WTC11 (cell line): ENCODE measurements around the gene OSBPL5. TPM values are rescaled to one million over a fixed set of nuclear protein-coding genes. Genes with fewer than 3 reads are reported as not detected.

Experiments
- ATAC-seq: fragments of 200-7000 bp; cut with Tn5 transposase; 2 replicates; pipeline ENCODE4 v1.10.0; 2021; ENCODE audit warnings: mild to moderate bottlenecking, moderate library complexity
- CTCF ChIA-PET: fragments of 300-600 bp; sonication (Branson Sonifier 250); formaldehyde crosslinking; loops from one replicate; lab custom pipeline; 2021; ENCODE audit warnings: antibody characterized with exemption; lab: Charles Lee
- POLR2A ChIA-PET: fragments of 350-600 bp; sonication (Branson Sonifier 250); formaldehyde crosslinking; loops from one replicate; lab custom pipeline; 2021; ENCODE audit warnings: antibody characterized with exemption; lab: Charles Lee
- DNase-seq: peaks from one replicate; pipeline ENCODE4 v3.0.0; 2021; ENCODE audit warnings: low spot score
- H3K27ac Mint-ChIP-seq: 2 replicates; pipeline ENCODE4 v1.8.0; 2021; ENCODE audit warnings: mixed read lengths
- H3K27me3 Mint-ChIP-seq: 2 replicates; pipeline ENCODE4 v1.8.0; 2021; ENCODE audit warnings: low read depth, mild to moderate bottlenecking, moderate library complexity, mixed read lengths
- H3K36me3 Mint-ChIP-seq: 2 replicates; pipeline ENCODE4 v1.8.0; 2021; ENCODE audit warnings: mixed read lengths
- H3K4me1 Mint-ChIP-seq: 2 replicates; pipeline ENCODE4 v1.8.0; 2022; ENCODE audit warnings: mixed read lengths
- H3K4me3 Mint-ChIP-seq: 2 replicates; pipeline ENCODE4 v1.8.0; 2021; ENCODE audit warnings: mild to moderate bottlenecking, moderate library complexity, mixed read lengths
- H3K9me3 Mint-ChIP-seq: 2 replicates; pipeline ENCODE4 v1.8.0; 2021; ENCODE audit warnings: mixed read lengths
- ELF4 ChIP-seq: sonication (generic); formaldehyde crosslinking; IDR thresholded peaks from 2 replicates; pipeline ENCODE4 v1.8.1; 2022; ENCODE audit warnings: low read depth, mild to moderate bottlenecking, moderate library complexity, missing genetic modification reagents
- ESRRA ChIP-seq: sonication (generic); formaldehyde crosslinking; IDR thresholded peaks from 2 replicates; pipeline ENCODE4 v1.8.1; 2022; ENCODE audit warnings: mild to moderate bottlenecking, missing genetic modification reagents, borderline replicate concordance
- GRHL2 ChIP-seq: fragments of 250-450 bp; sonication (Bioruptor Pico); IDR thresholded peaks from 2 replicates; pipeline ENCODE4 v1.8.0; 2022; ENCODE audit warnings: mild to moderate bottlenecking, moderate library complexity; ENCODE audit not compliant: insufficient replicate concordance, severe bottlenecking
- JUN ChIP-seq: sonication (generic); formaldehyde crosslinking; IDR thresholded peaks from 2 replicates; pipeline ENCODE4 v1.8.0; 2023; ENCODE audit warnings: mild to moderate bottlenecking, missing genetic modification reagents
- NFYB ChIP-seq: sonication (generic); formaldehyde crosslinking; conservative IDR thresholded peaks from 2 replicates; pipeline ENCODE4 v1.8.0; 2022; ENCODE audit warnings: low read depth, missing genetic modification reagents
- NR2C2 ChIP-seq: sonication (generic); formaldehyde crosslinking; IDR thresholded peaks from 2 replicates; pipeline ENCODE4 v1.8.0; 2022; ENCODE audit warnings: mild to moderate bottlenecking, missing genetic modification reagents
- RORB ChIP-seq: fragments of 250-450 bp; sonication (Bioruptor Pico); IDR thresholded peaks from 2 replicates; pipeline ENCODE4 v1.9.0; 2021; ENCODE audit warnings: mild to moderate bottlenecking
- ZNF121 ChIP-seq: sonication (generic); formaldehyde crosslinking; IDR thresholded peaks from 2 replicates; pipeline ENCODE4 v1.8.0; 2023; ENCODE audit warnings: missing genetic modification reagents
- ZNF317 ChIP-seq: sonication (generic); formaldehyde crosslinking; IDR thresholded peaks from 2 replicates; pipeline ENCODE4 v1.8.1; 2023; ENCODE audit warnings: low read depth, mild to moderate bottlenecking, moderate library complexity, missing genetic modification reagents, borderline replicate concordance
- ZNF416 ChIP-seq: fragments of 250-450 bp; sonication (Bioruptor Pico); IDR thresholded peaks from 2 replicates; pipeline ENCODE4 v1.9.0; 2021; ENCODE audit warnings: mild to moderate bottlenecking, inconsistent platforms
- total RNA-seq: library from RNA; stranded (reverse); gene quantifications from 3 replicates; pipeline ENCODE4 v1.2.3, GENCODE V29; 2021
- TF ChIP-seq, protein P1 (sequence below): fragments of 250-450 bp; sonication (Bioruptor Pico); IDR thresholded peaks from 2 replicates; pipeline ENCODE4 v1.8.0; 2021; ENCODE audit warnings: mild to moderate bottlenecking
- TF ChIP-seq, protein P2 (sequence below): sonication (generic); formaldehyde crosslinking; IDR thresholded peaks from 2 replicates; pipeline ENCODE4 v1.8.0; 2022; ENCODE audit warnings: mild to moderate bottlenecking, missing genetic modification reagents
- TF ChIP-seq, protein P3 (sequence below): sonication (generic); formaldehyde crosslinking; IDR thresholded peaks from 2 replicates; pipeline ENCODE4 v1.8.1; 2022; ENCODE audit warnings: missing genetic modification reagents, borderline replicate concordance
- TF ChIP-seq, protein P4 (sequence below): sonication (generic); formaldehyde crosslinking; IDR thresholded peaks from 2 replicates; pipeline ENCODE4 v1.8.1; 2023; ENCODE audit warnings: mild to moderate bottlenecking, missing genetic modification reagents, borderline replicate concordance
- TF ChIP-seq, protein P5 (sequence below): sonication (generic); formaldehyde crosslinking; conservative IDR thresholded peaks from 2 replicates; pipeline ENCODE4 v1.8.1; 2022; ENCODE audit warnings: mild to moderate bottlenecking, missing genetic modification reagents
- TF ChIP-seq, protein P6 (sequence below): sonication (generic); formaldehyde crosslinking; IDR thresholded peaks from 2 replicates; pipeline ENCODE4 v1.8.1; 2022; ENCODE audit warnings: low read depth, missing genetic modification reagents, borderline replicate concordance
- TF ChIP-seq, protein P7 (sequence below): sonication (generic); formaldehyde crosslinking; IDR thresholded peaks from 2 replicates; pipeline ENCODE4 v1.8.0; 2023; ENCODE audit warnings: mild to moderate bottlenecking, missing genetic modification reagents
- TF ChIP-seq, protein P8 (sequence below): sonication (generic); formaldehyde crosslinking; IDR thresholded peaks from 2 replicates; pipeline ENCODE4 v1.8.1; 2023; ENCODE audit warnings: mild to moderate bottlenecking, missing genetic modification reagents, moderate library complexity
- TF ChIP-seq, protein P9 (sequence below): sonication (generic); formaldehyde crosslinking; IDR thresholded peaks from 2 replicates; pipeline ENCODE4 v1.8.1; 2022; ENCODE audit warnings: low read depth, mild to moderate bottlenecking, moderate library complexity, missing genetic modification reagents, borderline replicate concordance

Gene OSBPL5
- total RNA-seq, 1 experiment from 2014 or later: 17.7 TPM

DNA sequence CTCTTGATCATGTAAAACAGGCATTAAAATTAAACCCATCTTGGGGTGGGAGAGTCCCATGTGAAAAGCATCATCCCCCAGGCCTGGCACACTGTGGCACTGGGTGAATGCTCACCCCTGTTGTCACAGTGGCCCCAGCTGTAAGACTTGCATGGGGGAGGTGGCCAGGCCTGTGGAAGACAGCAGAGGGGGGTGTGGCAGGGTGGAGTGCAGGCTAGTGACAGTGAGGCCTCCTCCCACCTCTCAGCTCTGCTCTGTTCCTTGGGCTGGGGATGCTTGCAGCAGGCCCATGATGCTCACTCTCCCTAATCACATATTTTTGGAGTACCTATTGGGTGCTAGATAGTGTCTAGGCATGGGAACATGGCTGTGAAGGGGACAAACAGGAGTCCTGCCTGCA is 10.1 kb upstream of the OSBPL5 start:
- H3K4me1 Mint-ChIP-seq: no peaks in the 10 kb centered on the region
- peaks cover 8% of the 10 kb centered on the region; the same call in 1 of the 2 replicates for H3K36me3 Mint-ChIP-seq
- DNase-seq: no peak
- CTCF ChIA-PET: no interaction called here
- no peak overlapping the region for H3K4me3 Mint-ChIP-seq
- no peak overlapping the region for H3K27ac Mint-ChIP-seq
- no peak for ATAC-seq
- peaks cover 16% of the 10 kb centered on the region for H3K27me3 Mint-ChIP-seq
- H3K9me3 Mint-ChIP-seq: peaks cover 33% of the 10 kb centered on the region
- POLR2A ChIA-PET: no interaction called here
- TF ChIP-seq, protein P1, sequence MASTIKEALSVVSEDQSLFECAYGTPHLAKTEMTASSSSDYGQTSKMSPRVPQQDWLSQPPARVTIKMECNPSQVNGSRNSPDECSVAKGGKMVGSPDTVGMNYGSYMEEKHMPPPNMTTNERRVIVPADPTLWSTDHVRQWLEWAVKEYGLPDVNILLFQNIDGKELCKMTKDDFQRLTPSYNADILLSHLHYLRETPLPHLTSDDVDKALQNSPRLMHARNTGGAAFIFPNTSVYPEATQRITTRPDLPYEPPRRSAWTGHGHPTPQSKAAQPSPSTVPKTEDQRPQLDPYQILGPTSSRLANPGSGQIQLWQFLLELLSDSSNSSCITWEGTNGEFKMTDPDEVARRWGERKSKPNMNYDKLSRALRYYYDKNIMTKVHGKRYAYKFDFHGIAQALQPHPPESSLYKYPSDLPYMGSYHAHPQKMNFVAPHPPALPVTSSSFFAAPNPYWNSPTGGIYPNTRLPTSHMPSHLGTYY (CRISPR knock-in tag): no peak
- TF ChIP-seq, protein P2, sequence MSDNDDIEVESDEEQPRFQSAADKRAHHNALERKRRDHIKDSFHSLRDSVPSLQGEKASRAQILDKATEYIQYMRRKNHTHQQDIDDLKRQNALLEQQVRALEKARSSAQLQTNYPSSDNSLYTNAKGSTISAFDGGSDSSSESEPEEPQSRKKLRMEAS (CRISPR knock-in tag): no peak
- no peak for TF ChIP-seq JUN (CRISPR knock-in tag)
- TF ChIP-seq ZNF121 (CRISPR knock-in tag): no peak
- TF ChIP-seq ZNF416: no peak
- TF ChIP-seq NFYB (CRISPR knock-in tag): no peak
- TF ChIP-seq, protein P3, sequence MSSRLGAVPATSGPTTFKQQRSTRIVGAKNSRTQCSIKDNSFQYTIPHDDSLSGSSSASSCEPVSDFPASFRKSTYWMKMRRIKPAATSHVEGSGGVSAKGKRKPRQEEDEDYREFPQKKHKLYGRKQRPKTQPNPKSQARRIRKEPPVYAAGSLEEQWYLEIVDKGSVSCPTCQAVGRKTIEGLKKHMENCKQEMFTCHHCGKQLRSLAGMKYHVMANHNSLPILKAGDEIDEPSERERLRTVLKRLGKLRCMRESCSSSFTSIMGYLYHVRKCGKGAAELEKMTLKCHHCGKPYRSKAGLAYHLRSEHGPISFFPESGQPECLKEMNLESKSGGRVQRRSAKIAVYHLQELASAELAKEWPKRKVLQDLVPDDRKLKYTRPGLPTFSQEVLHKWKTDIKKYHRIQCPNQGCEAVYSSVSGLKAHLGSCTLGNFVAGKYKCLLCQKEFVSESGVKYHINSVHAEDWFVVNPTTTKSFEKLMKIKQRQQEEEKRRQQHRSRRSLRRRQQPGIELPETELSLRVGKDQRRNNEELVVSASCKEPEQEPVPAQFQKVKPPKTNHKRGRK (CRISPR knock-in tag): no peak
- TF ChIP-seq, protein P4, sequence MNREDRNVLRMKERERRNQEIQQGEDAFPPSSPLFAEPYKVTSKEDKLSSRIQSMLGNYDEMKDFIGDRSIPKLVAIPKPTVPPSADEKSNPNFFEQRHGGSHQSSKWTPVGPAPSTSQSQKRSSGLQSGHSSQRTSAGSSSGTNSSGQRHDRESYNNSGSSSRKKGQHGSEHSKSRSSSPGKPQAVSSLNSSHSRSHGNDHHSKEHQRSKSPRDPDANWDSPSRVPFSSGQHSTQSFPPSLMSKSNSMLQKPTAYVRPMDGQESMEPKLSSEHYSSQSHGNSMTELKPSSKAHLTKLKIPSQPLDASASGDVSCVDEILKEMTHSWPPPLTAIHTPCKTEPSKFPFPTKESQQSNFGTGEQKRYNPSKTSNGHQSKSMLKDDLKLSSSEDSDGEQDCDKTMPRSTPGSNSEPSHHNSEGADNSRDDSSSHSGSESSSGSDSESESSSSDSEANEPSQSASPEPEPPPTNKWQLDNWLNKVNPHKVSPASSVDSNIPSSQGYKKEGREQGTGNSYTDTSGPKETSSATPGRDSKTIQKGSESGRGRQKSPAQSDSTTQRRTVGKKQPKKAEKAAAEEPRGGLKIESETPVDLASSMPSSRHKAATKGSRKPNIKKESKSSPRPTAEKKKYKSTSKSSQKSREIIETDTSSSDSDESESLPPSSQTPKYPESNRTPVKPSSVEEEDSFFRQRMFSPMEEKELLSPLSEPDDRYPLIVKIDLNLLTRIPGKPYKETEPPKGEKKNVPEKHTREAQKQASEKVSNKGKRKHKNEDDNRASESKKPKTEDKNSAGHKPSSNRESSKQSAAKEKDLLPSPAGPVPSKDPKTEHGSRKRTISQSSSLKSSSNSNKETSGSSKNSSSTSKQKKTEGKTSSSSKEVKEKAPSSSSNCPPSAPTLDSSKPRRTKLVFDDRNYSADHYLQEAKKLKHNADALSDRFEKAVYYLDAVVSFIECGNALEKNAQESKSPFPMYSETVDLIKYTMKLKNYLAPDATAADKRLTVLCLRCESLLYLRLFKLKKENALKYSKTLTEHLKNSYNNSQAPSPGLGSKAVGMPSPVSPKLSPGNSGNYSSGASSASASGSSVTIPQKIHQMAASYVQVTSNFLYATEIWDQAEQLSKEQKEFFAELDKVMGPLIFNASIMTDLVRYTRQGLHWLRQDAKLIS (CRISPR knock-in tag): no peak
- TF ChIP-seq ESRRA (CRISPR knock-in tag): no peak
- TF ChIP-seq, protein P5, sequence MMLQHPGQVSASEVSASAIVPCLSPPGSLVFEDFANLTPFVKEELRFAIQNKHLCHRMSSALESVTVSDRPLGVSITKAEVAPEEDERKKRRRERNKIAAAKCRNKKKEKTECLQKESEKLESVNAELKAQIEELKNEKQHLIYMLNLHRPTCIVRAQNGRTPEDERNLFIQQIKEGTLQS: no peak
- TF ChIP-seq, protein P6, sequence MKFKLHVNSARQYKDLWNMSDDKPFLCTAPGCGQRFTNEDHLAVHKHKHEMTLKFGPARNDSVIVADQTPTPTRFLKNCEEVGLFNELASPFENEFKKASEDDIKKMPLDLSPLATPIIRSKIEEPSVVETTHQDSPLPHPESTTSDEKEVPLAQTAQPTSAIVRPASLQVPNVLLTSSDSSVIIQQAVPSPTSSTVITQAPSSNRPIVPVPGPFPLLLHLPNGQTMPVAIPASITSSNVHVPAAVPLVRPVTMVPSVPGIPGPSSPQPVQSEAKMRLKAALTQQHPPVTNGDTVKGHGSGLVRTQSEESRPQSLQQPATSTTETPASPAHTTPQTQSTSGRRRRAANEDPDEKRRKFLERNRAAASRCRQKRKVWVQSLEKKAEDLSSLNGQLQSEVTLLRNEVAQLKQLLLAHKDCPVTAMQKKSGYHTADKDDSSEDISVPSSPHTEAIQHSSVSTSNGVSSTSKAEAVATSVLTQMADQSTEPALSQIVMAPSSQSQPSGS: no peak
- TF ChIP-seq ELF4 (CRISPR knock-in tag): no peak
- TF ChIP-seq, protein P7, sequence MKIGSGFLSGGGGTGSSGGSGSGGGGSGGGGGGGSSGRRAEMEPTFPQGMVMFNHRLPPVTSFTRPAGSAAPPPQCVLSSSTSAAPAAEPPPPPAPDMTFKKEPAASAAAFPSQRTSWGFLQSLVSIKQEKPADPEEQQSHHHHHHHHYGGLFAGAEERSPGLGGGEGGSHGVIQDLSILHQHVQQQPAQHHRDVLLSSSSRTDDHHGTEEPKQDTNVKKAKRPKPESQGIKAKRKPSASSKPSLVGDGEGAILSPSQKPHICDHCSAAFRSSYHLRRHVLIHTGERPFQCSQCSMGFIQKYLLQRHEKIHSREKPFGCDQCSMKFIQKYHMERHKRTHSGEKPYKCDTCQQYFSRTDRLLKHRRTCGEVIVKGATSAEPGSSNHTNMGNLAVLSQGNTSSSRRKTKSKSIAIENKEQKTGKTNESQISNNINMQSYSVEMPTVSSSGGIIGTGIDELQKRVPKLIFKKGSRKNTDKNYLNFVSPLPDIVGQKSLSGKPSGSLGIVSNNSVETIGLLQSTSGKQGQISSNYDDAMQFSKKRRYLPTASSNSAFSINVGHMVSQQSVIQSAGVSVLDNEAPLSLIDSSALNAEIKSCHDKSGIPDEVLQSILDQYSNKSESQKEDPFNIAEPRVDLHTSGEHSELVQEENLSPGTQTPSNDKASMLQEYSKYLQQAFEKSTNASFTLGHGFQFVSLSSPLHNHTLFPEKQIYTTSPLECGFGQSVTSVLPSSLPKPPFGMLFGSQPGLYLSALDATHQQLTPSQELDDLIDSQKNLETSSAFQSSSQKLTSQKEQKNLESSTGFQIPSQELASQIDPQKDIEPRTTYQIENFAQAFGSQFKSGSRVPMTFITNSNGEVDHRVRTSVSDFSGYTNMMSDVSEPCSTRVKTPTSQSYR (CRISPR knock-in tag): no peak
- no peak for TF ChIP-seq NR2C2 (CRISPR knock-in tag)
- TF ChIP-seq, protein P8, sequence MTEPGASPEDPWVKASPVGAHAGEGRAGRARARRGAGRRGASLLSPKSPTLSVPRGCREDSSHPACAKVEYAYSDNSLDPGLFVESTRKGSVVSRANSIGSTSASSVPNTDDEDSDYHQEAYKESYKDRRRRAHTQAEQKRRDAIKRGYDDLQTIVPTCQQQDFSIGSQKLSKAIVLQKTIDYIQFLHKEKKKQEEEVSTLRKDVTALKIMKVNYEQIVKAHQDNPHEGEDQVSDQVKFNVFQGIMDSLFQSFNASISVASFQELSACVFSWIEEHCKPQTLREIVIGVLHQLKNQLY (CRISPR knock-in tag): no peak
- no peak for TF ChIP-seq ZNF317 (CRISPR knock-in tag)
- TF ChIP-seq, protein P9, sequence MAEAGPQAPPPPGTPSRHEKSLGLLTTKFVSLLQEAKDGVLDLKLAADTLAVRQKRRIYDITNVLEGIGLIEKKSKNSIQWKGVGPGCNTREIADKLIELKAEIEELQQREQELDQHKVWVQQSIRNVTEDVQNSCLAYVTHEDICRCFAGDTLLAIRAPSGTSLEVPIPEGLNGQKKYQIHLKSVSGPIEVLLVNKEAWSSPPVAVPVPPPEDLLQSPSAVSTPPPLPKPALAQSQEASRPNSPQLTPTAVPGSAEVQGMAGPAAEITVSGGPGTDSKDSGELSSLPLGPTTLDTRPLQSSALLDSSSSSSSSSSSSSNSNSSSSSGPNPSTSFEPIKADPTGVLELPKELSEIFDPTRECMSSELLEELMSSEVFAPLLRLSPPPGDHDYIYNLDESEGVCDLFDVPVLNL (CRISPR knock-in tag): no peak
- no peak for TF ChIP-seq GRHL2
- no peak for TF ChIP-seq RORB (CRISPR knock-in tag)
